Activated CD4-positive, alpha-beta memory T cell treated with anti-CD3 and anti-CD28 coated beads, Interleukin-2, amount 10 ng/mL, durations not matched to agents 7 days and 5 days (primary cell): ENCODE measurements around the gene PALLD. TPM values are rescaled to one million over a fixed set of nuclear protein-coding genes. Genes with fewer than 3 reads are reported as not detected.
A peak's percentile ranks its signal among the peaks of the same experiment; 100 is the strongest.

Source experiments
- CTCF ChIA-PET: fragments of 350-600 bp; sonication (Branson Sonifier 250); formaldehyde crosslinking; loops from one replicate; lab custom pipeline; 2021; ENCODE audit warnings: antibody characterized with exemption, inconsistent platforms; lab: Charles Lee
- POLR2A ChIA-PET: fragments of 350-600 bp; sonication (Branson Sonifier 250); formaldehyde crosslinking; loops from one replicate; lab custom pipeline; 2021; ENCODE audit warnings: antibody characterized with exemption; lab: Charles Lee
- DNase-seq: peaks from one replicate; pipeline ENCODE4 v3.0.0-alpha.2; 2020
- H3K27ac Mint-ChIP-seq: one replicate; pipeline ENCODE4 v1.8.0; 2021; ENCODE audit warnings: mild to moderate bottlenecking, mixed read lengths
- H3K27me3 Mint-ChIP-seq: one replicate; pipeline ENCODE4 v1.8.0; 2021; ENCODE audit warnings: mixed read lengths
- H3K36me3 Mint-ChIP-seq: one replicate; pipeline ENCODE4 v1.8.0; 2021; ENCODE audit warnings: low read depth, mixed read lengths
- H3K4me1 Mint-ChIP-seq: one replicate; pipeline ENCODE4 v1.8.0; 2021; ENCODE audit warnings: mixed read lengths
- H3K4me3 Mint-ChIP-seq: one replicate; pipeline ENCODE4 v1.8.0; 2021; ENCODE audit warnings: mild to moderate bottlenecking, mixed read lengths
- H3K9me3 Mint-ChIP-seq: one replicate; pipeline ENCODE4 v1.8.0; 2021; ENCODE audit warnings: mixed read lengths
- total RNA-seq, 2 experiments: library from RNA; stranded (reverse); gene quantifications; one replicate each; pipeline ENCODE4 v1.2.3, GENCODE V29; 2021

The PALLD gene
- total RNA-seq, 2 experiments from 2014 or later: 5.4 to 5.8 TPM

- no peak for DNase-seq
- no peak overlapping the region for H3K27ac Mint-ChIP-seq
- no peaks in the 10 kb centered on the region for H3K27me3 Mint-ChIP-seq
- H3K4me1 Mint-ChIP-seq: no peaks in the 10 kb centered on the region
- peaks cover 3% of the 10 kb centered on the region for H3K36me3 Mint-ChIP-seq
- ChIA-PET POLR2A (no interaction called here), CTCF (interaction anchor here (1.0 kb wide), 1 partner anchor 21 kb away, joined by 4 read pairs; no protein-coding TSS in a partner anchor)
- H3K4me3 Mint-ChIP-seq: no peak overlapping the region
- no peaks in the 10 kb centered on the region for H3K9me3 Mint-ChIP-seq
These were observed 403.2 kb downstream of the PALLD start for GRCh38 chr4:168900080-168900479.

GRCh38 chr4:168907119-168907698, 410.4 kb downstream of the PALLD start:
- POLR2A ChIA-PET: no interaction called here
- DNase-seq: peak; percentile 33
- CTCF ChIA-PET: no interaction called here

GRCh38 chr4:168908093-168908492, 411.2 kb downstream of the PALLD start:
- no peaks in the 10 kb centered on the region for H3K9me3 Mint-ChIP-seq
- peaks cover 8% of the 10 kb centered on the region for H3K4me1 Mint-ChIP-seq
- no peak overlapping the region for H3K4me3 Mint-ChIP-seq
- no peak for DNase-seq
- ChIA-PET CTCF (interaction anchor here (1.3 to 2.0 kb wide), 2 partner anchors 11 to 14 kb away, joined by 3 to 4 read pairs; no protein-coding TSS in a partner anchor), POLR2A (no interaction called here)
- H3K36me3 Mint-ChIP-seq: no peaks in the 10 kb centered on the region
- no peak overlapping the region for H3K27ac Mint-ChIP-seq
- H3K27me3 Mint-ChIP-seq: no peaks in the 10 kb centered on the region

More at GRCh38 chr4:168907119-168907698, 410.4 kb downstream of the PALLD start:
- Mint-ChIP-seq H3K9me3 (no peaks in the 10 kb centered on the region), H3K36me3 (no peaks in the 10 kb centered on the region), H3K4me3 (no peak overlapping the region), H3K27ac (no peak overlapping the region), H3K4me1 (peaks cover 8% of the 10 kb centered on the region), H3K27me3 (no peaks in the 10 kb centered on the region)

GRCh38 chr4:168908851-168909273, 412.0 kb downstream of the PALLD start:
- DNase-seq: no peak
- no peaks in the 10 kb centered on the region for H3K9me3 Mint-ChIP-seq
- no peaks in the 10 kb centered on the region for H3K36me3 Mint-ChIP-seq
- POLR2A ChIA-PET: no interaction called here
- no peak overlapping the region for H3K4me3 Mint-ChIP-seq
- H3K27ac Mint-ChIP-seq: no peak overlapping the region
- CTCF ChIA-PET: interaction anchor here (1.0 to 2.0 kb wide), 3 partner anchors 10 to 14 kb away, joined by 3 to 4 read pairs (median 3); no protein-coding TSS in a partner anchor
- H3K27me3 Mint-ChIP-seq: no peaks in the 10 kb centered on the region
- H3K4me1 Mint-ChIP-seq: peaks cover 8% of the 10 kb centered on the region

GRCh38 chr4:168914095-168914494, 417.2 kb downstream of the PALLD start:
- Mint-ChIP-seq H3K4me1 (no peaks in the 10 kb centered on the region), H3K27ac (no peak overlapping the region), H3K9me3 (no peaks in the 10 kb centered on the region), H3K27me3 (no peaks in the 10 kb centered on the region), H3K36me3 (no peaks in the 10 kb centered on the region), H3K4me3 (no peak overlapping the region)
- ChIA-PET POLR2A (no interaction called here), CTCF (interaction anchor here (1.2 to 2.0 kb wide), 4 partner anchors 9 to 202 kb away, joined by 3 to 7 read pairs (median 4); no protein-coding TSS in a partner anchor)
- no peak for DNase-seq

- DNase-seq: no peak
- ChIA-PET POLR2A (no interaction called here), CTCF (interaction anchor here (0.7 to 2.1 kb wide), 3 partner anchors 207 to 332 kb away, joined by 3 to 10 read pairs (median 4); no protein-coding TSS in a partner anchor)
- Mint-ChIP-seq H3K27ac (no peak overlapping the region), H3K9me3 (no peaks in the 10 kb centered on the region), H3K4me3 (no peak overlapping the region), H3K27me3 (no peaks in the 10 kb centered on the region), H3K36me3 (no peaks in the 10 kb centered on the region), H3K4me1 (no peaks in the 10 kb centered on the region)
These were observed 420.4 kb downstream of the PALLD start for GRCh38 chr4:168917138-168917779.

GRCh38 chr4:168919706-168920324, 423.0 kb downstream of the PALLD start:
- H3K9me3 Mint-ChIP-seq: no peaks in the 10 kb centered on the region
- DNase-seq: no peak
- ChIA-PET CTCF (interaction anchor here (1.0 to 2.3 kb wide), 5 partner anchors 10 to 404 kb away, joined by 4 to 16 read pairs (median 6); partner anchors contain the start of gene CBR4), POLR2A (no interaction called here)
- no peaks in the 10 kb centered on the region for H3K36me3 Mint-ChIP-seq
- no peaks in the 10 kb centered on the region for H3K27me3 Mint-ChIP-seq
- H3K27ac Mint-ChIP-seq: no peak overlapping the region
- H3K4me3 Mint-ChIP-seq: no peak overlapping the region
- no peaks in the 10 kb centered on the region for H3K4me1 Mint-ChIP-seq

GRCh38 chr4:168920441-168921065, 423.7 kb downstream of the PALLD start:
- no peak overlapping the region for H3K27ac Mint-ChIP-seq
- ChIA-PET CTCF (interaction anchor here (0.7 to 4.1 kb wide), 20 partner anchors 9 to 646 kb away, joined by 3 to 35 read pairs (median 4); partner anchors contain the start of gene CBR4), POLR2A (no interaction called here)
- H3K4me1 Mint-ChIP-seq: no peaks in the 10 kb centered on the region
- H3K27me3 Mint-ChIP-seq: no peaks in the 10 kb centered on the region
- H3K9me3 Mint-ChIP-seq: no peaks in the 10 kb centered on the region
- no peak overlapping the region for H3K4me3 Mint-ChIP-seq
- DNase-seq: no peak
- no peaks in the 10 kb centered on the region for H3K36me3 Mint-ChIP-seq

GRCh38 chr4:168923526-168924194, 426.8 kb downstream of the PALLD start:
- Mint-ChIP-seq H3K27ac (no peak overlapping the region), H3K27me3 (no peaks in the 10 kb centered on the region), H3K36me3 (no peaks in the 10 kb centered on the region), H3K4me3 (no peak overlapping the region), H3K9me3 (no peaks in the 10 kb centered on the region), H3K4me1 (no peaks in the 10 kb centered on the region)
- POLR2A ChIA-PET: no interaction called here
- peak; percentile 54 for DNase-seq
- CTCF ChIA-PET: interaction anchor here (0.7 to 4.1 kb wide), 25 partner anchors 9 to 642 kb away, joined by 3 to 35 read pairs (median 4); partner anchors contain the start of gene CBR4

GRCh38 chr4:168924667-168925066, 427.8 kb downstream of the PALLD start:
- CTCF ChIA-PET: interaction anchor here (0.7 to 4.1 kb wide), 11 partner anchors 10 to 641 kb away, joined by 3 to 35 read pairs (median 9); partner anchors contain the start of gene CBR4
- Mint-ChIP-seq H3K27me3 (no peaks in the 10 kb centered on the region), H3K27ac (no peak overlapping the region), H3K36me3 (no peaks in the 10 kb centered on the region), H3K4me1 (no peaks in the 10 kb centered on the region), H3K4me3 (no peak overlapping the region), H3K9me3 (no peaks in the 10 kb centered on the region)
- no peak for DNase-seq
- POLR2A ChIA-PET: no interaction called here

GRCh38 chr4:168925789-168926490, 429.1 kb downstream of the PALLD start:
- H3K4me1 Mint-ChIP-seq: no peaks in the 10 kb centered on the region
- CTCF ChIA-PET: no interaction called here
- POLR2A ChIA-PET: no interaction called here
- no peak for DNase-seq
- H3K36me3 Mint-ChIP-seq: peaks cover 5% of the 10 kb centered on the region
- no peak overlapping the region for H3K27ac Mint-ChIP-seq
- no peaks in the 10 kb centered on the region for H3K27me3 Mint-ChIP-seq
- H3K4me3 Mint-ChIP-seq: no peak overlapping the region
- H3K9me3 Mint-ChIP-seq: peaks cover 6% of the 10 kb centered on the region

- Mint-ChIP-seq H3K36me3 (peaks cover 8% of the 10 kb centered on the region), H3K27ac (no peak overlapping the region), H3K4me3 (no peak overlapping the region), H3K4me1 (peaks cover 2% of the 10 kb centered on the region), H3K27me3 (no peaks in the 10 kb centered on the region), H3K9me3 (peaks cover 22% of the 10 kb centered on the region)
- CTCF ChIA-PET: interaction anchor here (0.9 to 1.7 kb wide), 2 partner anchors 10 to 82 kb away, joined by 3 to 6 read pairs; partner anchors contain the start of gene CBR4
- DNase-seq: no peak
- POLR2A ChIA-PET: no interaction called here
These were observed 431.5 kb downstream of the PALLD start for GRCh38 chr4:168928346-168928745.
